Dermis lymphatic vessel endothelial cell (primary cell): ENCODE data around the gene ZFP3. TPM values are rescaled to one million over a fixed set of nuclear protein-coding genes. Genes with fewer than 3 reads are reported as not detected.

ENCODE experiments used
- total RNA-seq: library from RNA; depleted of rRNA; stranded (reverse); fragments of >200 nt; gene quantifications from 2 replicates; pipeline ENCODE4 v1.2.1, GENCODE V29; 2014

ZFP3 gene
- total RNA-seq: 0.65 and 1.6 TPM in 2 replicates

DNA sequence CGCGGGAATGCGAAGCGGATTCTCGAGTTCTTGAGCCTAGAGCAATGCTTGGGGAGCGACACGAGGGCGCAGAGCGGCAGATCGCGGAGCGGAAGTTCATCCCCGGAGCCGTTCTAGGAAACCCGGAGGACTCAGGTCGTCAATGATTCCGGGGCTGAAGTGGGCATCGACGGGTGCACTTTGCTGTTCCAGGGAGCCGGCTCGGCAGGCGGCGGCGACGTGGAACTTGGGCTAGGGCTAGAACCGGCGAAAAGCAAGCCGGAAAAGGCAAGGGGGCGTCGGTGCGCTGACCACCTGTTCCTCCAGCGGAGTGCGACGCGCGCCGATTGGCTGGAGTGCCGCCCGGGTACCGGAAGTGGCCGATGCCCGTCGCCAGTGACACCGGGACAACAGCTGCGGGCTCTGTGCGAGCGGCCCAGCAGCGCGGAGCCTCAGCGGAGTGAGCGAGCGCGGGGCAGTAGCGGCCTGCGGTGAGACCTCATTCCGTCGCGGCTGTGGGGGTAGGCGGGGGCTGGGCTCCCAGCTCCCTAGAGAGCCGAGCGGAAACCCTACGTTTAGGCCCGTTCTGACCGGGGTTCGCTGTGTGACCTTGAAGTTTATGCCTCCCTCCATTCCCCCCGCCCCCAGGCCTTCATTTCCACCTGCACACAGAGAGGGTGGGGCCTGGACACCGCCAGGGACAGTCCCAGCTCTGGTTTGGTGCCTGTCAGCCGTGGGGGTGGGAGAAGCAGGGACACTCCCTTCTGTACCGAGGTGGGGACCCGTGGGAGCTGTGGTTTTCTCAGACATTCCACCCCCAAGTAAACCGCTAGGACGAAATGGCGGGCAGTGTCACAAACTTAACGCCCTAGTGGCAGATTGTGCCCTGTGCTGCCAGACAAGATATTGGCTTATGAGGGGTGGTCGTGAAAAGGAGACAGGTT, at the start of gene ZFP3:
TSS of gene ZFP3 (plus strand) at position 362 of the 923 bp plus-strand sequence. CDS start 13,038 bp downstream, outside the sequence.

DNA sequence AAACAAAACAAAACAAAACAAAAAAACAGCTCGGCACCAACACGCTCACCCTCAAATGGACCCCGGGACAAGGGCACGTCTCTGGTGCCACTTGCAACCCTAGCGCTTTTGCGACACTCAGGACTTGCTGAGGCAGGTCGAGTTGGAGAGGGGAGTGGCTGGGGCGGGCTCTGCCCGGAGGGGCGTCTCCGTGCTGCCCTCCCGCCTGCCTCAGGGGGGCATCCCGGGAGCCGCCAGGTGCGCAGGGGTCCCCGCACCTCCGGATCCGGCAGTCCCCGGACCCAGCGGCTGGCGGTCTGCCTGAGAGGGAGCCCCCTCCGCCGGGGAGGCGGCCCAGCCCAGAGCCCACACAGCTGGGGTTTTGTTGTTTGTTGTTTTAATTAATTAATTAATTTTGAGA, 43.0 kb upstream of the ZFP3 start, which contains the start of gene SLC52A1:
TSS of gene SLC52A1 (minus strand) at position 112 of the 400 bp plus-strand sequence. CDS start 820 bp downstream, outside the sequence.

DNA sequence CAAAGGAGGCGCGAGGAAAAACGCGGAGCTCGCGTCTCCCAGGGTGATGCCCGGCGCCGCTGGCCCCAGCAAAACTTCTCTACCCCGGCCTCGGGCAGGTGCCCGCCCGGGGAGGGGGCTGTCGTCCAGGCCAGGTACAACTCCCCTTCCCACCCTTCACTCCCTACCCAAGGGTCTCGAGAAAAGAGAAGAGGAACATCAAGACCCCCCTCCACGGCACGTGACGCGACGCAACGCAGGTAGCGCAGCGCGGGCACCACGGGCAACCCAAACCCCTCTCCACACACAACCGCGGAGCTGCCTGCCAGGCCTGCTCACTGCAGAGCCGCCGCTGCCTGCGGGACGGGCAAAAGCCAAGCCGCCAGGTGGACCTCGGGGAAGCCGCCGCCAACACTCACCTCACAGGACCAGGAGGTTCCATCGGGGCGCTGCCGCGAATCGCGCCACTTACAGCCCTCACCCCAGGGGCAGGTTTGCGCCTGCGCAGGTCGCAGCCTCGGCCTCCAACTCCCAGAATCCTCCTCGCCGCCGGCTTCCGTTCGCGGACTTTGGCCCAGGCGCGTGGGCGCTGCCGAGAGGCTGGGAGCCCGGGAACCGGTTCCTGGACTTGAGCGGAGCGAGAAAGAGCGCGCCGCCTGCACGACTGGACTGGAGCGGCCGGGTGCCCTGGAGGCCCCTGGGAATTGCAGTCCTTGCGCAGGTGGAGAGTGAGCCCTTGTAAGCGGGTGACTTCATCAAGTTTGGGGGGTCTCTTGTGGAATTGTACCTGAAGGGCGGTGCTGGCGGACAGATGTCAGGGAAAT, 33.3 kb downstream of the ZFP3 start, which contains the start of gene ZNF232:
TSS of gene ZNF232 (minus strand) at position 477 of the 803 bp plus-strand sequence. CDS start at position 421, 56 bp downstream.

DNA sequence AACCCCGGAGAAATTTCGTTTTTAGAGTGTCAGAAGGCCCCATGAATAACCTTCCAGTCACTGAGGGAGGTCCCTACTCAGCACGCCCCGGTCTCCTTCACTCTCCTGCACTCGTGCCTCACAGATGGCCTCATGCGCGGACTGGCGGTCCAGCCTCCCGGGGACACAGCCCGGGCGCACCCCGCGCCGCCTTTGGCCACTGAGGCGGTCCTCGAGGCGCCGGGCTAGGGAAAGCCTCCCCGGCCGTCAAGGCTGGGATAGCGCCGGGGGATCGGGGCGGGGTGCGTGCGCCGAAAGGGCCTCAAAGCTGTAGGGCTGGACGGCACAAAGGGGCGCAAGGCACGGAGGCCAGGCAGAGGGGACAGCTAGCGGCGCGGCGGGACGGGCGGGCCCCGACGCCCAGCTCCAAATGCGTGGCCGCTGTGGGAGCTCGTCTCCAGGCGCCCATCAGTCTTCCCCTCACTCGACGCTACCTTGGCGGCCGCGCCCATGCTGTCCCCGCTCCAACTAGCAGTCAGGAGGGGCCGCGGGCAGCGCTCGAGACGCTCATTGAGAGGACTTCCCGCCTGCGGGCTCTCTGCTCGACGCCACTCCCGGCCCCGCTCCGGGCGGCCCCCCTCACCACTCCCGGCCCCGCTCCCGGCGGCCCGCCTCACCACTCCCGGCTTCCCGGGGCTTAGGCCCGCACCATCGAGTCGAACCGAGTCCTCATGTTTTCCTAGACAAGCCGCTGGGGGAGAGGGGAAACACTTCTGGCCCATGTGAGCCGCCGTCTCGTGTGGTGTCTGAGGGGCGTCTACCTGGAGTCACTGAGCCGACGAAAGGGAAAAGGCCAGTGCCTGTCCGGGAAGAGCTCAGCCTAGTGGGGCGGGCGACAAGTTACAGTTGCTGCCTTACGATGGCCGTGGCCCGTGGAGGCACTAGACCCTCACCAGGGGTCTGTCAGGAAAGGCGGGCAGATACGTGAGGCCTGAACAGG, 37.7 kb downstream of the ZFP3 start, which contains the start of gene USP6:
TSS of gene USP6 (plus strand) at position 360 of the 979 bp plus-strand sequence. CDS start 14,336 bp downstream, outside the sequence.

Other genes with a start within 250 kb of the ZFP3 start
- gene MINK1, start 245.1 kb upstream of the ZFP3 start, total RNA-seq: 25.5 and 31.3 TPM in 2 replicates
- gene C17orf107, start 178.9 kb upstream of the ZFP3 start, total RNA-seq: 0.77 and 1.1 TPM in 2 replicates
- 0.86 and 5.7 TPM in 2 replicates for gene CHRNE, start 175.4 kb upstream of the ZFP3 start, total RNA-seq
- gene GP1BA, start 146.2 kb upstream of the ZFP3 start, total RNA-seq: not detected in 2 replicates
- 45.4 and 50.1 TPM in 2 replicates for gene SLC25A11, start 138.4 kb upstream of the ZFP3 start, total RNA-seq
- gene RNF167, start 138.2 kb upstream of the ZFP3 start, total RNA-seq: 11.5 and 12.6 TPM in 2 replicates
- 304 and 331 TPM in 2 replicates for gene PFN1, start 129.9 kb upstream of the ZFP3 start, total RNA-seq
- 2.2 and 2.3 TPM in 2 replicates for gene ENO3, start 127.3 kb upstream of the ZFP3 start, total RNA-seq
- 53.2 and 56.7 TPM in 2 replicates for gene SPAG7, start 110.7 kb upstream of the ZFP3 start, total RNA-seq
- gene CAMTA2, start 90.8 kb upstream of the ZFP3 start, total RNA-seq: 3.0 and 3.9 TPM in 2 replicates
- gene INCA1, start 80.9 kb upstream of the ZFP3 start, total RNA-seq: 0.52 and 0.54 TPM in 2 replicates
- gene KIF1C, start 80.5 kb upstream of the ZFP3 start, total RNA-seq: 75.5 and 89.6 TPM in 2 replicates
- gene SLC52A1, start 43.0 kb upstream of the ZFP3 start, total RNA-seq: under 0.01 and 0.17 TPM in 2 replicates
- gene ZNF232, start 33.4 kb downstream of the ZFP3 start, total RNA-seq: 4.1 and 4.9 TPM in 2 replicates
- gene USP6, start 37.6 kb downstream of the ZFP3 start, total RNA-seq: not detected in 2 replicates
- 1.7 and 4.2 TPM in 2 replicates for gene ZNF594, start 113.4 kb downstream of the ZFP3 start, total RNA-seq
- gene SCIMP, start 156.4 kb downstream of the ZFP3 start, total RNA-seq: not detected in 2 replicates
- gene RABEP1, start 203.8 kb downstream of the ZFP3 start, total RNA-seq: 36.6 and 48.6 TPM in 2 replicates